ENCODE data around the gene GBE1. TPM values are rescaled to one million over a fixed set of nuclear protein-coding genes. Genes with fewer than 3 reads are reported as not detected.

Gene GBE1
- total and polyA plus RNA-seq, 11 donors: 32.3 to 204 (median 95.9) TPM

GRCh38 chr3:81459733-81460132 lies 301.7 kb downstream of the GBE1 start:
- ATAC-seq (no peak), DNase-seq (no peak)
- no peaks in the 10 kb centered on the region for H3K4me1 ChIP-seq
- intact Hi-C loops (cut with DNase I): no loop called here
- TF ChIP-seq CTCF (IDR thresholded peaks at IDR 0.05): no peak
- no peak for TF ChIP-seq POLR2A (IDR thresholded peaks at IDR 0.05)
- peaks cover 0 to 4% (median 0%) of the 10 kb centered on the region in 12 donors for H3K9me3 ChIP-seq
- H3K36me3 ChIP-seq: no peaks in the 10 kb centered on the region
- H3K4me3 ChIP-seq: no peak overlapping the region
- H3K27me3 ChIP-seq: no peaks in the 10 kb centered on the region
- H3K27ac ChIP-seq: no peak overlapping the region

- H3K4me1 ChIP-seq: peaks cover 0 to 5% (median 0%) of the 10 kb centered on the region in 12 donors
- H3K27ac ChIP-seq: no peak overlapping the region
- no peak overlapping the region for H3K4me3 ChIP-seq
- peaks cover 0 to 11% (median 0%) of the 10 kb centered on the region in 12 donors for H3K9me3 ChIP-seq
- TF ChIP-seq POLR2A (IDR thresholded peaks at IDR 0.05) (no peak), CTCF (IDR thresholded peaks at IDR 0.05) (no peak)
- ATAC-seq: no peak
- H3K27me3 ChIP-seq: no peaks in the 10 kb centered on the region
- no peak for DNase-seq
- intact Hi-C loops (cut with DNase I): no loop called here
- no peaks in the 10 kb centered on the region for H3K36me3 ChIP-seq
Observed at GRCh38 chr3:81452418-81452817, 309.0 kb downstream of the GBE1 start.

- ATAC-seq (no peak), DNase-seq (no peak)
- intact Hi-C loops (cut with DNase I): no loop called here
- no peaks in the 10 kb centered on the region for H3K27me3 ChIP-seq
- H3K27ac ChIP-seq: no peak overlapping the region
- H3K36me3 ChIP-seq: no peaks in the 10 kb centered on the region
- peaks cover 0 to 5% (median 0%) of the 10 kb centered on the region in 12 donors for H3K4me1 ChIP-seq
- peaks cover 0 to 11% (median 0%) of the 10 kb centered on the region in 12 donors for H3K9me3 ChIP-seq
- no peak for TF ChIP-seq POLR2A (IDR thresholded peaks at IDR 0.05)
- TF ChIP-seq CTCF (IDR thresholded peaks at IDR 0.05): no peak
- H3K4me3 ChIP-seq: no peak overlapping the region
Observed at GRCh38 chr3:81451611-81452010, 309.8 kb downstream of the GBE1 start.

- Histone ChIP-seq H3K27me3 (no peaks in the 10 kb centered on the region), H3K4me1 (peaks cover 0 to 5% (median 0%) of the 10 kb centered on the region in 12 donors), H3K27ac (no peak overlapping the region), H3K4me3 (no peak overlapping the region), H3K36me3 (no peaks in the 10 kb centered on the region), H3K9me3 (peaks cover 0 to 11% (median 0%) of the 10 kb centered on the region in 12 donors)
- intact Hi-C loops (cut with DNase I): no loop called here
- 90 to 93% (median 91%) methylated on average over 2 of the region's 2 CpGs for WGBS, 4 donors
- DNase-seq: no peak
- ATAC-seq: no peak
- no peak for TF ChIP-seq CTCF (IDR thresholded peaks at IDR 0.05)
- no peak for TF ChIP-seq POLR2A (IDR thresholded peaks at IDR 0.05)
Observed at GRCh38 chr3:81451140-81451539, 310.3 kb downstream of the GBE1 start.
